ENCODE measurements around the gene OPA1.
"Not testable (repeated sequence)": the region's sequence is repeated elsewhere in the genome, so short reads cannot be mapped to it uniquely, and the experiment has no call there.

OPA1 gene

DNA sequence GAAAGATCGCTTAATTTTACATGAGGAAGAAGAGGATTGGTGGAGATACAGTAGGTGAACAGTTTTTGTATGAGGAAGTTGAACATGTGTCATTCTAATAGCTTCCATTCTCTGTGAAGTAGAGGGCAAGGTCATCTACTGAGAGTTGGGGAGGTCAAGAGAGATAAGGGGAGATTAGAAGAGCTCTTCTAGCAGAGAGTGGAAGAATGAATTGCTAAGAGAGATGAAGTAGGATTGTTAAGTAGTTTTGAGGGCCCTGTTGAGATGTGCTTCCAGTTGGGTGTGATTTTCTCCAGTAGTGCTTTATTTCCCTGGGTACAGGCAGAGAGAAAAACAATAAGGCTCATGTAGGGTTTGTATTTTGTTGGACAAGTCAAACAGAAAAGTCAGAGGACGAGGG, 5.2 kb downstream of the OPA1 start:
- H3K27ac ChIP-seq = no peak overlapping the region
- TF ChIP-seq, protein P1, sequence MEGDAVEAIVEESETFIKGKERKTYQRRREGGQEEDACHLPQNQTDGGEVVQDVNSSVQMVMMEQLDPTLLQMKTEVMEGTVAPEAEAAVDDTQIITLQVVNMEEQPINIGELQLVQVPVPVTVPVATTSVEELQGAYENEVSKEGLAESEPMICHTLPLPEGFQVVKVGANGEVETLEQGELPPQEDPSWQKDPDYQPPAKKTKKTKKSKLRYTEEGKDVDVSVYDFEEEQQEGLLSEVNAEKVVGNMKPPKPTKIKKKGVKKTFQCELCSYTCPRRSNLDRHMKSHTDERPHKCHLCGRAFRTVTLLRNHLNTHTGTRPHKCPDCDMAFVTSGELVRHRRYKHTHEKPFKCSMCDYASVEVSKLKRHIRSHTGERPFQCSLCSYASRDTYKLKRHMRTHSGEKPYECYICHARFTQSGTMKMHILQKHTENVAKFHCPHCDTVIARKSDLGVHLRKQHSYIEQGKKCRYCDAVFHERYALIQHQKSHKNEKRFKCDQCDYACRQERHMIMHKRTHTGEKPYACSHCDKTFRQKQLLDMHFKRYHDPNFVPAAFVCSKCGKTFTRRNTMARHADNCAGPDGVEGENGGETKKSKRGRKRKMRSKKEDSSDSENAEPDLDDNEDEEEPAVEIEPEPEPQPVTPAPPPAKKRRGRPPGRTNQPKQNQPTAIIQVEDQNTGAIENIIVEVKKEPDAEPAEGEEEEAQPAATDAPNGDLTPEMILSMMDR (IDR thresholded peaks at IDR 0.05) = no peak
- no peak for DNase-seq (ENCODE audit: low spot score)
- no peak overlapping the region for H3K4me3 ChIP-seq

DNA sequence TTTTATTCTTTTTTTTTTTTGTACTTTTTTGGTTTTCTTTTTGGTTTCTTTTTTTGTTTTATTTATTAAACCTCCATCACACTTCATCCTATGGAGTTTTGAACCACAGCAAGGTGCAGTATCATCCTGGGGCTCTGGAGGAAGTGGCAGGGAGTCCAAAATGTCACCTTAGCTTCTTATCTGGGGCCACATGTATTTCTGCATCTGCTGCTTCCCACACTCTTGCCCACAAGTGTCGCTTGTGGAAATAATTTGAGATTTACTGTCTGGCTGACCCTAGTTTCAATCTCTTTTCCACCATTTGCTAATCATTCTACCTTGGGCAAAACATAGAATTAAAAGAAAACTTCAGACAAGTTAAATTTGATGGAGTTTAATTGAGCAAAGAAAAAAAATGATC, 6.4 kb downstream of the OPA1 start:
- TF ChIP-seq, protein P1 (IDR thresholded peaks at IDR 0.05) = no peak
- DNase-seq (ENCODE audit: low spot score) = no peak
- Histone ChIP-seq H3K4me3 (no peak overlapping the region), H3K27ac (no peak overlapping the region)

DNA sequence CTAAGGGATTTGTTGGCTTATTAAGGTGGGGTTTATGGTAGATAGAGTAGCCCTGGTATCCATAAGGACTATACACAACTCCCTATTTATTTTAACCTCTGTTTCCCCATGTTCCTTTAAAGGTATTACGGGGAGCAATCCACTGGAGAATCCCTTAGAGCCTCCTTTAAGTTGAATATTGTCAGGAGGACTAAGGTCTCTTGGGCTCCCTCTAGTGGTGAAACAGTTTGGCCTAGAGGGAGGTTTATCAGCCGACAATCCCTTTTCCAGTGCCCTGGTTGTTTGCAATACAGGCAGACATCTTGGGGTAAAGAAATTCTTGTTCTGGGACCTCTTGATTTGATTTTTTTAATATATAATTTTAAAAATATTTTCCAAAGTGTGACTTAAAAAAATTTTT, 12.9 kb downstream of the OPA1 start:
- Histone ChIP-seq H3K4me3 (no peak overlapping the region), H3K27ac (no peak overlapping the region)
- TF ChIP-seq, protein P1 (IDR thresholded peaks at IDR 0.05) = peak; percentile 51
- no peak for DNase-seq (ENCODE audit: low spot score)

DNA sequence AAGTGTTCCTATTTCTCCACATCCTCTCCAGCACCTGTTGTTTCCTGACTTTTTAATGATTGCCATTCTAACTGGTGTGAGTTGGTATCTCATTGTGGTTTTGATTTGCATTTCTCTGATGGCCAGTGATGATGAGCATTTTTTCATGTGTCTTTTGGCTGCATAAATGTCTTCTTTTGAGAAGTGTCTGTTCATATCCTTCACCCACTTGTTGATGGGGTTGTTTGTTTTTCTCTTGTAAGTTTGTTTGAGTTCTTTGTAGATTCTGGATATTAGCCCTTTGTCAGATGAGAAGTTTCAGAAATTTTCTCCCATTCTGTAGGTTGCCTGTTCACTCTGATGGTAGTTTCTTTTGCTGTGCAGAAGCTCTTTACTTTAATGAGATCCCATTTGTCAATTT, 13.9 kb downstream of the OPA1 start:
- not testable (repeated sequence) for H3K27ac ChIP-seq; H3K4me3 ChIP-seq; DNase-seq (ENCODE audit: low spot score)

DNA sequence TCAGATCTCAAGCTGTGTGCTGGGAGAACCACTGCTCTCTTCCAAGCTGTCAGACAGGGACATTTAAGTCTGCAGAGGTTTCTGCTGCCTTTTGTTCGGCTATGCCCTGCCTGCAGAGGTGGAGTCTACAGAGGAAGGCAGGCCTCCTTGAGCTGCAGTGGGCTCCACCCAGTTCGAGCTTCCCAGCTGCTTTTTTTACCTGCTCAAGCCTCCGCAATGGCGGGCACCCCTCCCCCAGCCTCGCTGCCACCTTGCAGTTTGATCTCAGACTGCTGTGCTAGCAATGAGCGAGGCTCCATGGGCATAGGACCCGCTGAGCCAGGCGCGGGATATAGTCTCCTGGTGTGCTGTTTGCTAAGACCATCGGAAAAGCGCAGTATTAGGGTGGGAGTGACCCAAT, 17.5 kb downstream of the OPA1 start:
- H3K4me3 ChIP-seq; DNase-seq (ENCODE audit: low spot score); H3K27ac ChIP-seq: not testable (repeated sequence)

DNA sequence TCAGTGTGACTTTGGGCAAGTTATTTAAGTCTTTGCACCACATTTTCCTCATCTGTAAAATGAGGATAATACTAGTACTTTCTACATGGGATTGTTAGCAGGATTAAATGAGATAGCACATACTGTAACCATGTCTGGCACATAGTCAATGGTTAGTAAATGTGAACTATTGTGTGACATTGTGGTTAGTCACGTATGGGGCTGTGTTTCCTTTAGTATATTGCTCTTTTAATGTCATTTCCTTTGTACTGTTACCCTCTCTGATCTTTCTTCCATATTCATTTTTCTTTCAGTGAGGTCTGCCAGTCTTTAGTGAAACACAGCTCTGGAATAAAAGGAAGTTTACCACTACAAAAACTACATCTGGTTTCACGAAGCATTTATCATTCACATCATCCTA, 21.4 kb downstream of the OPA1 start:
- TF ChIP-seq, protein P1 (IDR thresholded peaks at IDR 0.05) = no peak
- H3K4me3 ChIP-seq = no peak overlapping the region
- no peak overlapping the region for H3K27ac ChIP-seq
- no peak for DNase-seq (ENCODE audit: low spot score)

DNA sequence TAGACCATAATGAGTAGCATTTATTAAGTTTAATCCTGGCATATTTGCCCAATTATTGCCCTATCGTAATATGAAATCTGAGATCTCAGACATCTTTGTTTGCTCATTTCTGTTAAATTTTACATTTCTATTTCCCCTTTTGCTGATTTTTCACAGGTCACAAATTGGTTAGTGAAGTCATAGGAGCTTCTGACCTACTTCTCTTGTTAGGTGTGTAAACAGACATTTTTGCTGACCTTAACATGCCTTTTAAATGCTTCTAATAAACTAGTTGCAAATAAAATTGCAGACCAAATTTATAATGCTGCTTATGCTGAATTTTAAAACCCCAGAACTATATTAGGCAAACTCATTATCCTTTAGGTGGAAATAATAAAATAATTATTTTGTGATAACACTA, 24.6 kb downstream of the OPA1 start:
- no peak overlapping the region for H3K4me3 ChIP-seq
- DNase-seq (ENCODE audit: low spot score) = no peak
- no peak overlapping the region for H3K27ac ChIP-seq
- TF ChIP-seq, protein P1 (IDR thresholded peaks at IDR 0.05) = no peak

DNA sequence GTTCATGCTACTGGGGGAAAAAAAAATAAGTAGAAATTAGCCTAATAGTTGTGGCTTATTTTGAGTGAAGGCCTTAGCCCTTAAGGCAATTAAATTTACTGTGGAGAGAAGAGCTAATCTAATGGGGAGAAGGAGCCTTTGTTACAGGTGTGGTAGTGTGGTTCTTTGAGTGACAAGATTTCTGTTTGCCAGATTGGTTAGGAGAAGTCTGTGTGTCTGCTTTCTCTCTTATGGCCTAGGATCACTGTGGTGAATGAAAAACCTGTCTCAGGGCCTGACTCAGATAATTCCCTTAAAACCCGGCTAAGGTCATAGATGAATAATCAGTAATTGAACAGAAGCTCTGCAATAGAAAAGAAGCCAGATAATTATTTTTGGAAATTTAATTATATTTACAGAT, 27.0 kb downstream of the OPA1 start:
- DNase-seq (ENCODE audit: low spot score) = no peak

More for the DNA sequence above, 27.0 kb downstream of the OPA1 start:
- TF ChIP-seq, protein P1 (IDR thresholded peaks at IDR 0.05) = no peak
- H3K4me3 ChIP-seq = no peak overlapping the region
- no peak overlapping the region for H3K27ac ChIP-seq
